HG03460 (cell line): Measurements from ENCODE around the gene CRIP3.
"Not testable (repeated sequence)": the region's sequence is repeated elsewhere in the genome, so short reads cannot be mapped to it uniquely, and the experiment has no call there.

Experiments
- ATAC-seq: cut with Tn5 transposase; IDR thresholded peaks from one replicate; pipeline ENCODE4 v1.9.1; 2021; ENCODE audit not compliant: unreplicated experiment

CRIP3 gene

DNA sequence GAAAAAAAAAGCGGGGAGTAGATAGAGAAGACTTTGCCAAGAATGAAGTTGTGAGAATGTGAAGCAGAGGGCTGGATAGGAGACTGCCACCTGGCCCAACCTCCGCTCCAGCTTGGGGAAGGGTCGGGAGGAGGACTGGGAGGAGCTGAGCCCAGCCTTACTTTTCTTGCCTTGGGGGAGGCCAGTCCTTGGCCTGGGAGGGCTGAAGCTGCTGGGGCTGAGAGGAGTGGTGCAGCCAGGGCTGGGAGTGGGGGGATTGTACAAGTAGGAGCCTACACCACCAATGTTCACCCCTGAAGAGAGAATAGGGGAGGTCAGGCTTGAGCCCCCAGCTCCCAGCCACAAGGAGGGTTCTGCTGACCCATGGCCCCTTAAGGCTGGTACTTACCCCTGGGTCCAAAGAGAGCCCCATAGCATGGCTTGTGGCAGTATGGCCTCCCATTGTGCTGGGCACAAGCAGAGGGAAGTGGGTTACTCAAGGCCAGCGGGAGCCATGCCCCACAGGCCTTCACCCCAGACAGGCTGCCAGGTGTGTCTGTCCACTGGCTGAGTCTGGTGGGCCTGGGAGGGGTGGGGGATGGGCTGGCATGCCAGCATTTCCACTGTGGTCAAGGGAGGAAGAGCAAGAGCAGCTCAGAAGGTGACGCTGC, 1.1 kb downstream of the CRIP3 start:
- no peak for ATAC-seq

DNA sequence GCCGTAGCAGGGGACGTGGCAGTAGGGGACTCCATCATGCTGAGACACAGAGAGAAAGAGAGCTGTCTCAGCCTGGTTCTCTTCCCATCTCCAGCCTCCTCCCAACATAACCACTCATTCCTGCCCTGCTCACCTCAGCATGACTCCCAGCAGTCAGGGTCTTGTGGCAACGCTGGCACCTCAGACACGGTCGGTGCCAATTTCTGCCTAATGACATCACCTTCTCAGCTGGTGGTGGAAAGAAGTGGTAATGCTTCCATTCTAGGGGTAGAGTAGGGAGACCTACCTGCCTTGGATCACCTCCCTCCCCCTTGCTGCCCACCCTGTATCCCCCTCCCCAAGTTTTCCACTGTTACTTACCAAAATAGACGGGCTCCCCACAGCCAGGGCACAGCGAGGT, 2.5 kb downstream of the CRIP3 start:
- ATAC-seq: no peak

DNA sequence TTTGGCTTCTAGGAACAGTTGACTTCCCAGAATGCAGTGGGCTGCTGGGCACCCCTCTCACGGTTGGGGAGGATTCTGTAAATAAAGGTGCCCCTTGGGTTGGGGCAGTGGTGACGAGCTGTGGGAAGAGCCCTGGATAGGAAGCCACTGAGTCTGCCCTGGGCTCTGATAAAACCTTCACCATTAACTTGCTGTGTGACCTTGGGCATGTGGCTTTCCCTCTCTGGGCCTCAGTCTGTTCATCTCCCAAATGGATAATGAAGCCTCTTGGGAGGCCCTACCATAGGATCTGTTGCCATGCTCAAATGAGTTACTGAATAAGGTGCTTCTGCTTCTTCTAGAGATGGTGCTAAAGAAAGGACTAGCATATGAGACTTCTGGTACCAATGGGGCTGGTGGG, 3.7 kb downstream of the CRIP3 start:
- ATAC-seq: no peak

DNA sequence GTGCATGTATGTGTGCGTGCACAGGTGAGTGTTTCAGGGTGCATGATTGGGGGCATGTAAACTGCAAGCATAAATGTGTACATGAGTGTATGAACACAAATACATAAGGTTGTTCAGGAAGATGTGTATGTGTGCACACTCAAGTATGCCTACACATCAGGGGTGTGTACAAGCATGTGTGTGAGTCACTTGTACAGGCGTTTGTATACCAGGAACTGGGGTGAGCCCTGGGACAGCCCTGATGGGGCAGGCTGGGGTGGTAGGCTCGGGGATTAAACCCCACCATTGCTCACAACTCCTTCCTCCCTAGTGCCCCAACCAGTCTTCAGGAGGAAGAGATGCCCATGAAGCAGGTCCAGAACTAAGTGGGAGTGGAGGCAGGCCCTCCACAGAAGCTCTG, 4.3 kb downstream of the CRIP3 start:
- no peak for ATAC-seq

DNA sequence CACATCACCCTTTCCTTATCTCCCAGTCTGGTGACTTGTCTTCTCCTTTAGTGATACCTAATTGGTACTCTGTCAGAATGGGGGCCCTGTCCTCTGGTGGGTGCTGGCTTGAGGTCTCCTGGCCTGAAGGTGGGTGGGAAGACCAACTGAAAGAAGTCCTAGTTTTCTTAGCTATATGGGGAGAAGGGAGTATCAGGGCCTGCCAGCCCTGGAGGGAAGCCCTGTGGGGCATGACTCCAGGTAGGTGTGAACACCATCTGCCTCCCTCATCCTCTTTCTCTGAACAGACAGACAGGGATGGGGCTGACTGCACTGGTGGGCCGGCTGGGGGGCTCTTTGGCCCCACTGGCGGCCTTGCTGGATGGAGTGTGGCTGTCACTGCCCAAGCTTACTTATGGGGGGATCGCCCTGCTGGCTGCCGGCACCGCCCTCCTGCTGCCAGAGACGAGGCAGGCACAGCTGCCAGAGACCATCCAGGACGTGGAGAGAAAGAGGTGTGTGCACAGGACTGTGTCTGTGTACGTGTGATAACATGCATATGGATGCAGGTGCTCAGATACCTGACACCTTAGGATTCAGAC, 4.8 kb downstream of the CRIP3 start:
- no peak for ATAC-seq

DNA sequence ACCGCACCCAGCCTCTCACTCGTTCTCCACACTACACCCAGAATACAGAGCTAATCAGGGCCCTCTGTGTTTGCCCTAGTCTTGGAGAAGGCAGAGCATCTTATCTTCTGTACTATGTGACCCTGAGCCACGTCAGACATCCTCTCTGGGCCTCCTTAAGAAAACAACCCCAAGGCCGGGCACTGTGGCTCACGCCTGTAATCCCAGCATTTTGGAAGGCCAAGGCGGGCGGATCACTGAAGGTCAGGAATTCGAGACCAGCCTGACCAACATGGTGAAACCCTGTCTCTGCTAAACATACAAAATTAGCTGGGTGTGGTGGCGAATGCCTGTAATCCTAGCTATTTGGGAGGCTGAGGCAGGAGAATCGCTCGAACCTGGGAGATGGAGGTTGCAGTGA, 5.6 kb downstream of the CRIP3 start:
- ATAC-seq: not testable (repeated sequence)

DNA sequence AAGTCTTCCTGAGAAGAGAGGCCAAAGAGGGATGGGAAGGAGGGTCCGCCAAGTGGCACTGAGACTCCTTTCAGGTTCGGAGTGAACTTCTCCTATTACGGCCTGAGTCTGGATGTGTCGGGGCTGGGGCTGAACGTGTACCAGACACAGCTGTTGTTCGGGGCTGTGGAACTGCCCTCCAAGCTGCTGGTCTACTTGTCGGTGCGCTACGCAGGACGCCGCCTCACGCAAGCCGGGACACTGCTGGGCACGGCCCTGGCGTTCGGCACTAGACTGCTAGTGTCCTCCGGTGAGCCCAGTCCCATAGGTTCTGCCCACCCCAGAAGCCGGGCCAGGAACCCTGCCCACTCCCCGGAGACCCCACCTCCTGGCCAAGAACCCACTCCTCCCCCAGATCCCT, 6.5 kb downstream of the CRIP3 start:
- ATAC-seq: no peak

DNA sequence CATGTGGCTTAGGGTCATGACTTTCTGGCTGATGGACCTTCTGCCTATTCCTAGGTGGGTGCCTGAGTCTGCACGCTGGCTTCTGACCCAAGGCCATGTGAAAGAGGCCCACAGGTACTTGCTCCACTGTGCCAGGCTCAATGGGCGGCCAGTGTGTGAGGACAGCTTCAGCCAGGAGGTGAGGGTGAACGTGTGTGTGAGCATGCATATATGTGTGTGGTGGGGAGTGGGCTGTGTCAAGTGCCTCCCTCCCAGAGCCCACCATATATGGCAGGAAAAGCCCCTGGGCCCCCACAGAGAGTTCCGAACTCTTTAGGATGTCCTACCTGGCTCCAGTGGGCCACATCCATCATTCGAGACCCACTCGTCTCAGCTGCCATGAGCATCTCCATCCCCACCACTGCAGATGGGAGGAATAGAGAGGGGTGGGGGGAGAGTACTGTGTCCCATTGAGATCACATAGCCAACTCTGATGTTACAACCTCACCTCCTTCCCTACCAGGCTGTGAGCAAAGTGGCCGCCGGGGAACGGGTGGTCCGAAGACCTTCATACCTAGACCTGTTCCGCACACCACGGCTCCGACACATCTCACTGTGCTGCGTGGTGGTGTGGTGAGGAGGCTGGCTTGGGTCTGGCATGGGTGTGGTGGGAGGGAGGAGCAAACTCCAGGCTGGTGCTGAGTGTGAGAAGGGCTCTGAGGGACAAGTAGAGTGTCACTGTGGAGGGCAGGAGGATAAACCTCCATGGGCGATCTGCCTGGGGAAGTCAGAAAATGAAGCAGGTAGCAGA, 7.3 kb downstream of the CRIP3 start:
- no peak for ATAC-seq

DNA sequence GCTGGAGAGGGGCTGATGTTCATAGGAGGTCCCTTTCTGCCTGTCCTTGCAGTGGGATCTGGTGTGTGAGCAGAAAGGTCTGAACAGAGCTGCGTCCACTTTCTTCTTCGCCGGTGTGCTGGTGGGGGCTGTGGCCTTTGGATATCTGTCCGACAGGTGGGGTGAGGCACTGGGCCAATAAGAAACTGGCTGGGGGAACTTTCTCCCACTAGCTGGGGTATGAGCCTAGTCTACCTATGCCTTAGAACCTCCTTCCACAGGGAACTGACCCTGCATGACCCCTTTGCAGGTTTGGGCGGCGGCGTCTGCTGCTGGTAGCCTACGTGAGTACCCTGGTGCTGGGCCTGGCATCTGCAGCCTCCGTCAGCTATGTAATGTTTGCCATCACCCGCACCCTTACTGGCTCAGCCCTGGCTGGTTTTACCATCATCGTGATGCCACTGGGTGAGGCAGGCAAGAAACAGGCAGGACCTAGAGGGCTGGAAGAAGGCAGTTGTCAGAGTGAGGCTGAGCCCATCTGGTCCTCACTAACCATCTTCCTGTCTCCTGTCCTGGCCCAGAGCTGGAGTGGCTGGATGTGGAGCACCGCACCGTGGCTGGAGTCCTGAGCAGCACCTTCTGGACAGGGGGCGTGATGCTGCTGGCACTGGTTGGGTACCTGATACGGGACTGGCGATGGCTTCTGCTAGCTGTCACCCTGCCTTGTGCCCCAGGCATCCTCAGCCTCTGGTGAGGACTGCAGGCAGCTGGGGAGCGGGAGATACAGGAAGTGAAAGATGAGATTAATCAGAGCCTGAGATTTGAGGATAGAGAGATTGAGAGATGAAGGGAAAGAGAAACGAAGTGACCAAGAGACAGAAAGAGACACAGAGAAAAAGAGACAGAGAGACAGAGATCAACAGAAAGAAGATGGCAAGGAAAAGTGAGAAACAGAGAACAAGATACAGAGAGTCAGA, 9.0 kb downstream of the CRIP3 start:
- no peak for ATAC-seq

DNA sequence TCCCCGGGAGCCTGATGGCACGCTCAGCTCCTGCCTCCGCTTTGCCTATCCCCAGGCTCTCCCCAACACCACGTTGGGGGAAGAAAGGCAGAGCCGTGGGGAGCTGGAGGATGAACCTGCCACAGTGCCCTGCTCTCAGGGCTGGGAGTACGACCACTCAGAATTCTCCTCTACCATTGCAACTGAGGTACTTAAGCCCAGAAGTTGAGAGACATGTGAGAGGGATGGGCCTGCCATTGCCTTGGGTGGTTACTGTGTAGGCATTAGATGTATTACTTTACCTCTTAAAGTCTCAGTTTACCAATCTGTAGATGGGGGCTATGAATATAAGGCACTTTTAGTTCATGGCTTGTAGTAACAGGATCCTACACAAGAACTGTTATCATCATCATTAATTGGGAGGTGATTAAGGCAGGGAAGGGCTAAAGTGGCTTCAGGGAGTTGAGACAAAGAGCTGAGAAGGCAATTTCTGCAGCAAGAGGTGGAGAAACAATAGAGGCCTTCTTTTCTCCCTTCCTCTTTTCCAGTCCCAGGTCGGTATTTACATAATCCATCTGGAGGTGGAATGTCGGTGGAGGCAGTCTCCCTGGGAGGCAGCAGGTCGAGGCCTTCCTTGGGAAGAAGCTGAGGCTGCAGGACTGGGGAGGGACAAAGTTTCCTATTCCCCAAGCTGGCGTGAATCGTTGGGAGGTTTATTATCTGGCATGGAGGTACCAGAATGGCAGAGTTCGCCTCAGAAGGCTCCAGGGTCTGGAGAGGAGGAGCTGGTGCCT, 9.9 kb downstream of the CRIP3 start:
- ATAC-seq: no peak

DNA sequence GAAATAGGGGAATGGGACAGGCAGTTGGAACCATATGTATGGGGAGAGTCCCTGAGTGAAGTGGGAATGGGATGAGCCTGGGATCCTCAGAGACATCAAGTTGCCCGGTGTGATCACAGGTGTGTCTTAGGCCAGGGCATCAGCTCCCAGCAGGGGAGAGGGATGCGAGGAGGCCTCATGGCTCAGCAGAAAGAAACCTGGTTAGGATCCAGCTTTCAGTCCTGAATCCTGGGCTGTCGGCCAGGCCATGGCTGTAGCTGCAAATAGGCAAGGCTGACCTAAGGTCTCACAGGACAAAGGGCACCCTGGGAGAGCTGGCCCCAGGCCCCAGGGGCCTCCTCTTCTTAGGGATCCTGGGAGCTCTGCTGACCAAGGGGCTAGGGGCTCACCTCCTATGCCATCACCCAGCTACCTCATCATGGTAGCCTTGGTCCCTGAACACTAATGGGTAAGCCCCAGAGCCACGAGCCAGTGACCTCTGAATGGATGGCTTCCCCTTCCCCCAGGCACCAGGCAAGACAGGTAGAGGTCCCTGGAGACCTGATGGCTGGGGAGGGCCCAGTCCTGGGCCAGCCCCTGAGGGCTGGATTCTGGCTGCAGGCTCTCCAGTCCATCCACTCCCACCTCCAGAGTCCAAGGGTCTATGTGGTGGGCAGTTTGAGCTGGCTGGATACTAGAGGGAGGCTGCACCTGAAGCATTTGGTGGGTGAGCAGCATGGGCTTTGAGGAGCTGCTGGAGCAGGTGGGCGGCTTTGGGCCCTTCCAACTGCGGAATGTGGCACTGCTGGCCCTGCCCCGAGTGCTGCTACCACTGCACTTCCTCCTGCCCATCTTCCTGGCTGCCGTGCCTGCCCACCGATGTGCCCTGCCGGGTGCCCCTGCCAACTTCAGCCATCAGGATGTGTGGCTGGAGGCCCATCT, 10.7 kb downstream of the CRIP3 start, which contains the start of gene SLC22A7:
TSS of gene SLC22A7 (plus strand) at position 617 of the 921 bp plus-strand sequence. CDS start at position 716, 99 bp downstream.
- ATAC-seq: no peak

DNA sequence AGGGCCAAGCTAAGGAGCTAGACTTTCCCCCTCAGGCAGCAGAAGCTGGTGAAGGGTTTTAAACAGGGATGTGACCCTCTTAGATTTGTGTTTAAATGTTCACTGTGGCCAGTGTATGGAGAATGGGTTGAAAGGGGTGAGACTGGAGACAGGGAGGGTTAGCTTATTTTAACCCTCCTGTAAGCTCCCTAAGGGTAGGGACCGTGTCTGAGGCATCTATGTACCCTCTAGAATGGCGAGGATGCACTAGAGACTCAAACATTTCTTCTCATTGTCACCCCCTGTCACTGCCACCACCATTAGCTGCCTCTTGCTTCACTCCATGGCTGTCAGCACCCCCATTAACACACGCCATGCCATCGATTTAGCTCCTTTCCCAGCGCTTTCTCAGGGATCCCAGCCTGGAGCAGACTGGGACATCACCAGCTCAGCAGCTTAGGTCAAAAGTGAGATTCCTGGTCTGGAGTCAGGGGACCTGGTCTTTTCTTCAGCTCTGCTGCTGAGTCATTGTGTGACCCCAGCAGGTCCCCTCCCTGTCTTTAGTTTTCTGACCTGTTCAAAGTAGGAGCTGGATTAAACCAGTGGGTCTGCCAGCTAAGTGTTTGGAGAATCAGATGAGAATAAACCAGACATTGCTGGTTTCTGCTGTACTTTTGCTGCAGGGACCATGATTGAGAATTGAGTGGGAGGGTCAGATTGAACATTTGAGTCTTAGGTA, 11.7 kb downstream of the CRIP3 start:
- no peak for ATAC-seq

DNA sequence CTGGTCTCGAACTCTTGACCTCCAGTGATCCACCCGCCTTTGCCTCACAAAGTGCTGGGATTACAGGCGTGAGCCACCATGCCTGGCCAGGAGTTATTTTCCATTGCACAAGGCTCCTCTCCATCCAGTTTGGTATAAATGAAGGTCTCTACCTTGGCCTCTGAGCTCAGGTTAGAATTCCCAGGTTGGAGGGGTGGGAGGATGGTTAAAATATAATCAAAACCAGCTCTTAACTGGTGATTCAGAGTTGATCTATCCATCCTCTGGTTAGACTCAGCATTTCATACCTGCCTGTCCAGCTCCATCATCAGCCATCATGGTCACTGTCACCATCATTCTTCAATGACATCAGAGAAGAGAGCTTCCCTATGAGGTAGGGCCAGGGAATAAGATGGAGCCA, 13.2 kb downstream of the CRIP3 start:
- no peak for ATAC-seq

DNA sequence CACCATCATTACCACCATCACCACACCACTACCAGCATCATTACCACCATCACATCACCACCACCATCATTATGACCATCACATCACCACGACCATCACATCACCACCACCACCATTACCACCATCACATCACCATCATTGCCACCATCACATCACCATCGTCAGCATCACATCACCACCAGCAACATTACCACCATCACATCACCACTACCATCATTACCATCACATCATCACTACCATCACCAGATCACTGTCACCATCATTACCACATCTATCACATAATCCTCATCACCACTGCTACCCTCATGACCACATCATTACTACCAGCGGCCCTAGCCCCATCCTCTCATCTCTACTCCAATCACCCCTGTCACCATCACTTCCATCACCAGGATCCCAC, 14.1 kb downstream of the CRIP3 start:
- ATAC-seq: no peak

DNA sequence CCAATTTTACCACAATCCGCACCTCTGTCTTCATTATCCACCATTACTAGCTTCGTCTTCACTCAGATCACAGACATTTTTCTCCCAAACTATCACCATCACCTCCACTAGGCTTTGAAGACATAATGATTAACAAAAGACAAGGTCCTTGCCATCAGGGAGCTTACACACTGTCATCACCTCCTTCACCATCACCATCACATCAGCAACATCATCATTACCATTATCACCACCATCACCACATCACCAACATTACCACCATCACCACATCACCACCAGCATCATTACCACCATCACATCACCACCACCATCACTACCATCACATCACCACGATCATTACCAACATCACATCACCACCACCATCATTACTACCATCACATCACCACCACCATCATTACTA, 14.9 kb downstream of the CRIP3 start:
- no peak for ATAC-seq

DNA sequence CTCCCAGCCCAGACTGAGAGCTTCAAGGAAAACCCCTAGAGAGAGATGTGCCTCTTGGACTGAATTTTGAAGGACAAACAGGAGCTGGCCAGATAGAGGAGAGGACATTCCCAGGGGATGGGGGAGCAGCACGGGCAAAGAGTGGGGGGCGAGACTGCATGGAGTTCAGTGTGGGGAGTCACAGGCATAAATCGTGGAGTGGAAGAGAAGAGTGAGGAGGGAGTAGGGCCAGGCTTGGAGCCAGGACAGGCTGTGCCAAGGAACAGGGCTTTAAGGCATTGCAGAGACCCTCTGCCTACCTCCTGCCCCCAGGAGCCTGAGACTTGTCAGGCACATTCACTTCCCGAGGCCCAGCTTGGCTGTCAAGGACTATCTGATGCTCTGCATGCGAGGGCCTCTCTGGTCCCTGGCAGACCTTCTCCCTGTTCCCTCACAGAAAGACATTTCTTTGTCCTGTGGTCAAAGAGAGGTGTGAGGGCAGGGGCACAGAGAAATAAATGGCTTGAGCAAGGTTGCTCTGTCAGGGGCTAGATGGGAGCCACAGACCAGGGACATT, 15.8 kb downstream of the CRIP3 start:
- ATAC-seq: no peak

DNA sequence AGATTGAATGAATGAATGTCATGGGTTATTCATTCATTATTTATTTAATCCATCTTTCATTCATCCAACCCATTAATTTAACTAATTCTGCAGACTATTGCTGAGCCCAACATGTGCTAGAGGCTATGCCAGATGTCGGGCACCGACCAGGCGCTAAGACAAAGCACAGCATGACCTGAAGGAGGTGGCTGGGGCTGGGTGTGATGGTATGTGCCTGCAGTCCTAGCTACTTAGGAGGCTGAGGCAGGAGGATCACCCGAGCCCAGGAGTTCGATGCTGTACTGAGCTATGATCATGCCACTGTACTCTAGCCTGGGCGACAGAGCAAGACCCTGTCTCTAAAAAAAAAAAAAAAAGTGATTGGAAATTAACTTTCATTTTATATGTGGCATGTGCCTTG, 16.3 kb downstream of the CRIP3 start:
- ATAC-seq: no peak

DNA sequence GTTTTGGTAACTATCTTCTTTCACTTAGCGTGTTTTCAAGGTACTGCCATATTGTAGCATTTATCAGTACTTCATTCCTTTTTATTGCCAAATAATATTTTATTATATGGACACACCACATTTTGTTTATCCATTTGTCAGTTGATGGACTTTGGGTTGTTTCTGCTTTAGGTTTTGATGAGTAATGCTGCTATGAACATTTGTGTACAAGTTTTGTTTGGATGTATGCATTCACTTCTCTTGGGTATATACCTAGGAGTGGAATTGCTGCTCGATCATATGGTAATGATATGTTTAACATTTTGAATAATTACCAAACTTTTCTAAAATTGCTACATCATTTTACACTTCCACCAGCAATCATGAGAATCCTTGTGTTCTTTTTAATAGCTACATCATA, 16.9 kb downstream of the CRIP3 start:
- no peak for ATAC-seq
